Measurements from ENCODE around the gene GMPR2. TPM values are rescaled to one million over a fixed set of nuclear protein-coding genes. Genes with fewer than 3 reads are reported as not detected.

Gene GMPR2
- total RNA-seq, 4 donors from 2014 or later = 39.0 to 57.2 (median 49.0) TPM

DNA sequence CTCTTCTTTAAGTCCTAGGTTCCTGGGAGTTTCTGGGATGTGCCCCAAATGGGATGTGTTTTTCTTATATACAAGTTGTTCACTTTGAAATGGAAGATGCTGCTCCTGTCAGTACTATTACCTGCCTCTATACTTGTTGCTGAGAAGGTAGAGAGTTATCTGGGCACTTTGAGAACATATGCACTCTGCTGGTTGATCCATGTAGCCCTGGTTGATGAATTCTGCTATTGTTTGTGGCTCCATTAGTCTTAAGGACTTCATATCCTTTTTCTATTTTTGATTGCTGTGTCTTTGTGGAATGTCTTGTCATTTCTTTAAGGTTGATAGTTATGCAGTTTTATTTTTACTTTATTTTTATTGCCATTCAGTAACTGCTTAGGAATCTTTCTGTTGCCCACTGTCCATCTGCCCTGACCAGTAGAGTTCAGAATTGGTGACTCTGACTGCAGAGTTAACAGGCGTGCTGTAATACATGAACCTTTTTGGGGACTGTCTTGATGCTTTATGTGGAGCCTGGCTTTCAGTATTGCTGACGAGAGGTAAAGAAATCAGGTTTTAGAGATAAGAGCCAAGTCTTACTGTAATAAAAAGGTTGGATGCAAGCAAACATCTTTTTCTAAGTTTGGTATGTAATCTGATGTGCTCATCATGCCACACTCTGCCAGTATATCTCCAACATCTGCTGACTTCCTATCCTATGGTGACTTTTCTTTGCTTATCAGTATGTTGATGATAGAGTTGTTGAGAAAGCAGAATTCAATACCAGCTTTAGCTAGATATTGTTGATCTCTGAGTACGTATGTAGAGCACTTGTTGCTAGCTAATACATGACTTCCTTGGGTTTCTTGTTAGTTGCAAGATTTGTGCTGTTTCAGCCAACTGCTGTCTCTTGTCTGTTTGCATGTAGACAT is 1.6 kb downstream of the GMPR2 start:
- DNase-seq (ENCODE audit: low spot score in 2 of 2) = no peak
- TF ChIP-seq, protein P1, sequence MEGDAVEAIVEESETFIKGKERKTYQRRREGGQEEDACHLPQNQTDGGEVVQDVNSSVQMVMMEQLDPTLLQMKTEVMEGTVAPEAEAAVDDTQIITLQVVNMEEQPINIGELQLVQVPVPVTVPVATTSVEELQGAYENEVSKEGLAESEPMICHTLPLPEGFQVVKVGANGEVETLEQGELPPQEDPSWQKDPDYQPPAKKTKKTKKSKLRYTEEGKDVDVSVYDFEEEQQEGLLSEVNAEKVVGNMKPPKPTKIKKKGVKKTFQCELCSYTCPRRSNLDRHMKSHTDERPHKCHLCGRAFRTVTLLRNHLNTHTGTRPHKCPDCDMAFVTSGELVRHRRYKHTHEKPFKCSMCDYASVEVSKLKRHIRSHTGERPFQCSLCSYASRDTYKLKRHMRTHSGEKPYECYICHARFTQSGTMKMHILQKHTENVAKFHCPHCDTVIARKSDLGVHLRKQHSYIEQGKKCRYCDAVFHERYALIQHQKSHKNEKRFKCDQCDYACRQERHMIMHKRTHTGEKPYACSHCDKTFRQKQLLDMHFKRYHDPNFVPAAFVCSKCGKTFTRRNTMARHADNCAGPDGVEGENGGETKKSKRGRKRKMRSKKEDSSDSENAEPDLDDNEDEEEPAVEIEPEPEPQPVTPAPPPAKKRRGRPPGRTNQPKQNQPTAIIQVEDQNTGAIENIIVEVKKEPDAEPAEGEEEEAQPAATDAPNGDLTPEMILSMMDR (IDR thresholded peaks at IDR 0.05) = no peak
- TF ChIP-seq POLR2A (IDR thresholded peaks at IDR 0.05) = no peak
- intact Hi-C loops (cut with DNase I; ENCODE audit: low total_unique reads) = loop anchor here (2.0 kb wide), 1 partner anchor 206 kb away; no protein-coding TSS in a partner anchor
- no peak overlapping the region for H3K4me3 ChIP-seq (ENCODE audit: low read depth, poor library complexity, severe bottlenecking)
- 75 to 77% methylated on average over 3 of the region's 3 CpGs for WGBS, 2 donors

DNA sequence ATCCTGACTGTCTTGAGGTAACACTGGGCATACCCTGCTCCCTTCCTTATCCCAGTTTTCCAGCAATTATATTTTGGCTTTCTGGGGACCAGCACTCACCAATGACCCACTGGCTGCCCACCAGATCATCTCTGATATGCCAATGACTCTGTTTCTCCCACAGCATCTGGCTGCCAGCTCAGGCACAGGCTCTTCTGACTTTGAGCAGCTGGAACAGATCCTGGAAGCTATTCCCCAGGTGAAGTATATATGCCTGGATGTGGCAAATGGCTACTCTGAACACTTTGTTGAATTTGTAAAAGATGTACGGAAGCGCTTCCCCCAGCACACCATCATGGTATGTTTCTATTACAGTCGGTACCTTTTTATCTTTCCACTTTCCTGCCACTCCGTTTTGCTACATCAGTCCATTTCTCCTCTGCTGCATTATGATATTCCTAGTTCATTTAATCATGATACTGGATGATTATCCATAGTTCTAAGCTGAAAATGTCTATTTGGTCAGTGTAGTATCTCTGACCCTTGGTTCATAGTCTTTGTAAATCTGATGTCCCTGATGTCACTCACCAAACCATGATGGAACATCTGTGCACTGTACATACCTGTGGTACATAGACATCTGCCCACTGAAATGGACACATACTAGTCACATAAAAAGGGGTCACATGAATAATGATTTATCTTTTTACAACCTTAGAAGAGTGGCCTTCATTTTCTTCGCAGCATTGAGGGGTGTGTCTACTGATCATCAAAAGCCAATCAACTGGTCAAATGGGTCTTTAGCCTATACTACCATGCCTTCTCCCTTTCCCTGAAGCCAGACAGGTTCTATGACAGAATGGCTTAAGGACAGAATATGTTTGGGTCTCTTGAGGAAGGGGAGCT is 3.3 kb downstream of the GMPR2 start:
- WGBS, 2 donors = 90 to 95% methylated on average over 5 of the region's 5 CpGs
- no peak for TF ChIP-seq POLR2A (IDR thresholded peaks at IDR 0.05)
- TF ChIP-seq, protein P1 (IDR thresholded peaks at IDR 0.05) = no peak
- intact Hi-C loops (cut with DNase I; ENCODE audit: low total_unique reads) = loop anchor here (2.0 kb wide), 1 partner anchor 205 kb away; no protein-coding TSS in a partner anchor
- no peak overlapping the region for H3K4me3 ChIP-seq (ENCODE audit: low read depth, poor library complexity, severe bottlenecking)
- no peak for DNase-seq (ENCODE audit: low spot score in 2 of 2)

DNA sequence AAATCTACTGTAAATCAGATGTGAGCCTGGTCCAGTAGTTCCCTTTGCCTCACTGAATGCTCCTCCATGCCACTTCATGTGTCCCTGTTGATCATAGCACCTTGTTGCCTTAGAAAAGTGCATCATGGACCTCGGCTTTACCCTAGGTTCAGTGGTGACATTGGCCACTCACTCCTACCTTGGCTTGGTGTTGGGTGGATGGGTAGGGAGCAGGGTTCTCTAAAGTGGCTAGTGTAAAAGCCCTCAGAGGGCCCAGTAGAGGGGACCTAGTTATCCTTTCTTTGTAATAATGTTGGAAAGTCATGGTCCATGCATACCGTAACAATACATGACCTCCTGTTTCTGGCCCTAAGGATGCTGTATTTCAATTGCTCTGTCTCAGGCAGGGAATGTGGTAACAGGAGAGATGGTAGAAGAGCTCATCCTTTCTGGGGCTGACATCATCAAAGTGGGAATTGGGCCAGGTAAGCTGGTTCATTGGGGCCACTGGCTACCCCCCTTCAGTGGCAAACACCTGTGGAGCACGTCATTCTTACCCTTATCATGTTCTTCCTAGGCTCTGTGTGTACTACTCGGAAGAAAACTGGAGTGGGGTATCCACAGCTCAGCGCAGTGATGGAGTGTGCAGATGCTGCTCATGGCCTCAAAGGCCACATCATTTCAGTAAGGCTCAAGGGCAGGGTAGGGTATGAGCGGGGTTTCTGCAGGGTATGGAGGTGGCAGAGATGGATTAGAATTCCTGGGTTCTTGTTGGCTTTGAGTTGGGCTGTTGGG is 4.1 kb downstream of the GMPR2 start:
- intact Hi-C loops (cut with DNase I; ENCODE audit: low total_unique reads) = no loop called here
- TF ChIP-seq, protein P1 (IDR thresholded peaks at IDR 0.05) = no peak
- no peak for TF ChIP-seq POLR2A (IDR thresholded peaks at IDR 0.05)
- WGBS, 2 donors = 92 to 95% methylated on average over 6 of the region's 6 CpGs
- peak in 1 of 2 donors; percentile 63 for DNase-seq (ENCODE audit: low spot score in 2 of 2)
- H3K4me3 ChIP-seq (ENCODE audit: low read depth, poor library complexity, severe bottlenecking) = no peak overlapping the region

DNA sequence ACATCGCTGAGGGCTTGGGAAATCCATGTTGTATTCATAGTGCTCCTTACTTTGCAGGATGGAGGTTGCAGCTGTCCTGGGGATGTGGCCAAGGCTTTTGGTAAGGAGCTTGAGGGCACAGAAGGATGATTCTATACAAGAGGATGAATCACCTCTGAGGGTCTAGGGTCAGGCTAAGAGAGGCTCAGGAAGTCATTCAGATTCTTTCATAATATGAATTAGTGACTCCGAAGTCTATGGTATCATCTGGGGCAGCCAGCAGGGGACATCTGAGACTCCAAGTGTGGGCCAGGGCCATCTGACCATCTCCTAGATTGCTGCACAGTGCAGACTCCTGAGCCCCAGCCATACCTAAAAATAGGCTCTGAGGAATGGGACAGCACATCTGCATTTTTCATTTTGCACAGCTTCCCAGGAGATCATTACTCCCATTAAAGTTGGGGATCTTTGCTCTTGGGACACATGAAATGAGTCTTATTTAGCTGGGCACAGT is 4.8 kb downstream of the GMPR2 start:
- DNase-seq (ENCODE audit: low spot score in 2 of 2) = peak in 1 of 2 donors; percentile 26
- H3K4me3 ChIP-seq (ENCODE audit: low read depth, poor library complexity, severe bottlenecking) = no peak overlapping the region
- intact Hi-C loops (cut with DNase I; ENCODE audit: low total_unique reads) = no loop called here
- WGBS, 2 donors = 87 to 94% methylated on average over 2 of the region's 2 CpGs
- no peak for TF ChIP-seq POLR2A (IDR thresholded peaks at IDR 0.05)
- TF ChIP-seq, protein P1 (IDR thresholded peaks at IDR 0.05) = no peak

DNA sequence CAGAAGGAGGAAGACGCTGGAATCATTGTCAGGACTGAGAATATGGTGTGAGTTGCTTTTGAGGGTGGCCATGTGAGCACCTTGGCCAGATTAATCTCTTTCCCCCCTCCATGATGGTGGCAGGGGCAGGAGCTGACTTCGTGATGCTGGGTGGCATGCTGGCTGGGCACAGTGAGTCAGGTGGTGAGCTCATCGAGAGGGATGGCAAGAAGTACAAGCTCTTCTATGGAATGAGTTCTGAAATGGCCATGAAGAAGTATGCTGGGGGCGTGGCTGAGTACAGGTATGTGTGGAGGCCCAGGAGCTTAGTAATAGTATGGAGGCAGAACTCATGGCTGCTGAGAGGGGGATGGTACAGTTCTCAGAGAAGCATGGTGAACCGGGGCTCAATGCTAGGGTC is 5.4 kb downstream of the GMPR2 start:
- TF ChIP-seq, protein P1 (IDR thresholded peaks at IDR 0.05) = no peak
- TF ChIP-seq POLR2A (IDR thresholded peaks at IDR 0.05) = no peak
- intact Hi-C loops (cut with DNase I; ENCODE audit: low total_unique reads) = no loop called here
- no peak overlapping the region for H3K4me3 ChIP-seq (ENCODE audit: low read depth, poor library complexity, severe bottlenecking)
- WGBS, 2 donors = 63 to 76% methylated on average over 5 of the region's 5 CpGs
- DNase-seq (ENCODE audit: low spot score in 2 of 2) = peak in 1 of 2 donors; percentile 74
